Neural cell (in vitro differentiated cells): ENCODE results near the gene ENTPD8.

Experiments used
- EP300 ChIP-seq: fragments of 450-650 bp; conservative IDR thresholded peaks from 2 replicates; pipeline ENCODE4 v1.6.1; 2014; ENCODE audit warnings: antibody characterized with exemption, mild to moderate bottlenecking, moderate library complexity; ENCODE audit not compliant: poor library complexity, severe bottlenecking
- EZH2 ChIP-seq: fragments of 200-600, 300-800 bp; shearing (Covaris generic), sonication (generic); IDR thresholded peaks from 2 replicates; pipeline ENCODE4 v1.6.1; 2014; ENCODE audit warnings: antibody characterized with exemption, low read length, borderline replicate concordance, mild to moderate bottlenecking; ENCODE audit not compliant: insufficient read depth, poor library complexity, severe bottlenecking
- MXI1 ChIP-seq: fragments of 450-650 bp; conservative IDR thresholded peaks from 2 replicates; pipeline ENCODE4 v1.6.1; 2014; ENCODE audit warnings: antibody characterized with exemption, mild to moderate bottlenecking; ENCODE audit not compliant: poor library complexity, severe bottlenecking
- POLR2AphosphoS5 ChIP-seq: IDR thresholded peaks from 2 replicates; pipeline ENCODE4 v1.6.1; 2012
- RAD21 ChIP-seq: fragments of 450-650 bp; conservative IDR thresholded peaks from 2 replicates; pipeline ENCODE4 v1.6.1; 2014; ENCODE audit warnings: antibody characterized with exemption, mild to moderate bottlenecking, moderate library complexity
- REST ChIP-seq: IDR thresholded peaks from 2 replicates; pipeline ENCODE4 v1.6.1; 2012; ENCODE audit warnings: borderline replicate concordance
- TAF1 ChIP-seq: IDR thresholded peaks from 2 replicates; pipeline ENCODE4 v1.6.1; 2012; ENCODE audit warnings: low read depth
- TF ChIP-seq, protein P1 (sequence below): fragments of 450-650 bp; IDR thresholded peaks from 2 replicates; pipeline ENCODE4 v1.5.1; 2014; ENCODE audit warnings: antibody characterized with exemption, mild to moderate bottlenecking, moderate library complexity; ENCODE audit not compliant: poor library complexity, severe bottlenecking

- TF ChIP-seq EZH2: no peak
- TF ChIP-seq REST: no peak
- TF ChIP-seq, protein P1, sequence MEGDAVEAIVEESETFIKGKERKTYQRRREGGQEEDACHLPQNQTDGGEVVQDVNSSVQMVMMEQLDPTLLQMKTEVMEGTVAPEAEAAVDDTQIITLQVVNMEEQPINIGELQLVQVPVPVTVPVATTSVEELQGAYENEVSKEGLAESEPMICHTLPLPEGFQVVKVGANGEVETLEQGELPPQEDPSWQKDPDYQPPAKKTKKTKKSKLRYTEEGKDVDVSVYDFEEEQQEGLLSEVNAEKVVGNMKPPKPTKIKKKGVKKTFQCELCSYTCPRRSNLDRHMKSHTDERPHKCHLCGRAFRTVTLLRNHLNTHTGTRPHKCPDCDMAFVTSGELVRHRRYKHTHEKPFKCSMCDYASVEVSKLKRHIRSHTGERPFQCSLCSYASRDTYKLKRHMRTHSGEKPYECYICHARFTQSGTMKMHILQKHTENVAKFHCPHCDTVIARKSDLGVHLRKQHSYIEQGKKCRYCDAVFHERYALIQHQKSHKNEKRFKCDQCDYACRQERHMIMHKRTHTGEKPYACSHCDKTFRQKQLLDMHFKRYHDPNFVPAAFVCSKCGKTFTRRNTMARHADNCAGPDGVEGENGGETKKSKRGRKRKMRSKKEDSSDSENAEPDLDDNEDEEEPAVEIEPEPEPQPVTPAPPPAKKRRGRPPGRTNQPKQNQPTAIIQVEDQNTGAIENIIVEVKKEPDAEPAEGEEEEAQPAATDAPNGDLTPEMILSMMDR: no peak
- TF ChIP-seq POLR2AphosphoS5: no peak
- no peak for TF ChIP-seq RAD21
- TF ChIP-seq EP300: no peak
- no peak for TF ChIP-seq TAF1
- no peak for TF ChIP-seq MXI1
Measured at GRCh38 chr9:137479892-137480685, 38.9 kb upstream of the ENTPD8 start.
